Activated CD8-positive, alpha-beta memory T cell treated with anti-CD3 and anti-CD28 coated beads for 4 hours (primary cell): ENCODE results near the gene PPM1B.
"Not testable (repeated sequence)": the region's sequence is repeated elsewhere in the genome, so short reads cannot be mapped to it uniquely, and the experiment has no call there.

Experiments
- DNase-seq, 2 donors: peaks; one replicate each; pipeline ENCODE4 v3.0.0-alpha.2; 2020; ENCODE audit warnings: low read depth in 2 of 2

Gene PPM1B

GRCh38 chr2:44254023-44254422 lies 85.3 kb downstream of the PPM1B start:
- no peak for DNase-seq

DNA sequence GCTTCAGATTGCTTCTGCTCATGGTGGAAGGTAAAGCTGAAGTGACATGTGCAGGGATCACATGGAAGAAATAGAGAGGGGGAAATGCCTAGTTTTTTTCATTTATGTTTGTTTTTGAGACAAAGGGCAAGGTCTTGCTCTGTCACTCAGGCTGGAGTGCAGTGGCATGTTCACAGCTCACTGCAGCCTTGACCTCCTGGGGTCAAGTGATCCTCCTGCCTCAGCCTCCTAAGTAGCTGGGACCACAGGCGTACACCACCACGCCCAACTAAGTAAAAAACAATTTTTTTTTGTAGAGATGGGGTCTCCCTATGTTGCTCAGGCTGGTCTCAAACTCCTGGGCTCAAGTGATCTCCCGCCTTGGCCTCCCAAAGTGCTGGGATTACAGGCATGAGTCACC lies 87.0 kb downstream of the PPM1B start:
- not testable (repeated sequence) for DNase-seq

- DNase-seq: not testable (repeated sequence)
Observed at GRCh38 chr2:44257802-44258201, 89.1 kb downstream of the PPM1B start.

DNA sequence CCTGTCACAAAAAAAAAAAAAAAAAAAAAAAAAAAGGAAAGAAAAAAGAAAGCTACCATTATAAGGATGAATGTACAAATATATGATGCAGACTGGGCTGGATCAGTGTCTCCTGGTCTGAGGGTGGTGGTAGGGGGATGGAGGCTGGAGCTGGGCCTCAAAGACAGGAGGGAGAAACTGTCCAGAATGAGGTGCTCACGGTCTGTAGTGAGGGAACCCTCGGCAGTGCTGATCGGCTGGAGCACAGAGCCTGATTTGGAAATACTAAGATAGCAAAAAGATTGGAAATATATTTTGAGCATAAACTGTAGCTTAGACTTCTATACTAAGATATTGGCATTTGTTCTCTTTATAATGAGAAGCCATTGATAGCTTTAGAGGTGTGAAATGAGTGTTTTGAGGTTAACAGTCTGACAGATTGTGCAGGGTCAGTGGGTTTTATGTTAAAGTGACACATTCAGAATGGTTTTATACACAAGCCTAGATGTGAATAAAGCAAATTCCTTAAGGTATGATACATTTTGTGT lies 98.7 kb downstream of the PPM1B start:
- DNase-seq: no peak

GRCh38 chr2:44267796-44268648 lies 99.3 kb downstream of the PPM1B start:
- DNase-seq: no peak

- no peak for DNase-seq
Observed at GRCh38 chr2:44269831-44270230, 101.2 kb downstream of the PPM1B start.

GRCh38 chr2:44271296-44271695 lies 102.6 kb downstream of the PPM1B start:
- no peak for DNase-seq

GRCh38 chr2:44273076-44273475 lies 104.4 kb downstream of the PPM1B start:
- DNase-seq: no peak

DNA sequence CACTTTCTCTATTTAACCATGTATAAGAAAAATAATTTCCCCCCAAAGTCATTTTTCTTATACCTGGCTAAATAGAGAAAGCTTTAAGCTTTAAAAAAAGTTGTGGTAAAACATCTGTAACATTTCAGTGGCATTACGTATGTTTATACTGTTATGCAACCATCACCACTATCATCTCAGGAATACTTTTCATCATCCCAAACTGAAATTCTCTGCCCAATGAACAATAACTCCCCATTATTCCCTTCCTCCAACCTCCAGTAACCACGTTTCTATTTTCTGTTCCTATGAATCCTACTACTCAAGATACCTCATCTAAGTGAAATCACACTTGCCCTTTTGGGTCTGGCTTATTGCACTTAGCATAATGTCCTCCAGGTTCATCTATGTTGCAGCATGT lies 104.9 kb downstream of the PPM1B start:
- DNase-seq: no peak

DNA sequence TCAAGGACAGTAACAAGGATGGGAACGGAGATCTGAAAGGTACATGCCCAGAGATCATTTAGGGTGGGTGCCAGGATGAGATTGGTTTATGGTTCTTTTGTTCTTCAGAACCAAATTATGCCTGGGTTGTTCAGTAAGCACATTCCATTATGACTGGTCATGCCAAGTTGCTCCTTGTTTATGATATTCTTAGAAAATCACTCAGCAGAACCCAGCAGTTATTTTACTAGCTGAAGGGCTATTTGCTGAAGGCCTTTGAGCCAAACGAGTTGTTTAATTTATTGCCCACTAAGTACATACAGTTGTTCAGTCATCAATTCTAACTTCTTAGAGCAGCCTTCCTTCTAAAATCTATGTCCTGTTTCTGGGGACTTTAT lies 107.2 kb downstream of the PPM1B start:
- DNase-seq: no peak

GRCh38 chr2:44277541-44277940 lies 108.9 kb downstream of the PPM1B start:
- no peak for DNase-seq

DNA sequence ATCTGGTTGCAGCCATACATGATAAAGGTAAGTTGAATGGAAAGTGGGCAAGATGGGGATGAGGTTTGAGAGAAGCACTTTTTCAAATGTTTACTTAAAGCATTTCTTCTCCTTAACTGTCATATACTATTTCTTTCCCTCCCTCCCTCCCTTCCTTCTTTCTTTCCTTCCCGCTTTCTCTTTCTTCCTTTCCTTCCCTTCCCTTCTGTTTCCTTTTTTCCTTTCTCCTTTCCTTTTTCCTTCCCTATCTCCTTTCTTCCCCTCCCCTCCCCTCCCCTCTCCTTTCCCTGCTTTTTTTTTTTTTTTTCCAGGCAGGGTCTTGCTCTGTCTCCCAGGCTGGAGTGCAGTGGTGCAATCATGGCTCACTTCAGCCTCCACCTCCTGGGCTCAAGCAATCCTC lies 112.2 kb downstream of the PPM1B start:
- DNase-seq: no peak
